GM21367 (cell line): ENCODE results near the gene PNPO.

Experiments
- ATAC-seq: cut with Tn5 transposase; IDR thresholded peaks from one replicate; pipeline ENCODE4 v1.9.1; 2021; ENCODE audit not compliant: unreplicated experiment

Gene PNPO

GRCh38 chr17:47994724-47995123 is 53.4 kb downstream of the PNPO start:
- ATAC-seq: no peak

GRCh38 chr17:47995241-47995935 is 54.0 kb downstream of the PNPO start:
- ATAC-seq: no peak

- no peak for ATAC-seq
Observed at GRCh38 chr17:47996201-47996600, 54.8 kb downstream of the PNPO start.

- ATAC-seq: no peak
Observed at GRCh38 chr17:47997586-47997985, 56.2 kb downstream of the PNPO start.

DNA sequence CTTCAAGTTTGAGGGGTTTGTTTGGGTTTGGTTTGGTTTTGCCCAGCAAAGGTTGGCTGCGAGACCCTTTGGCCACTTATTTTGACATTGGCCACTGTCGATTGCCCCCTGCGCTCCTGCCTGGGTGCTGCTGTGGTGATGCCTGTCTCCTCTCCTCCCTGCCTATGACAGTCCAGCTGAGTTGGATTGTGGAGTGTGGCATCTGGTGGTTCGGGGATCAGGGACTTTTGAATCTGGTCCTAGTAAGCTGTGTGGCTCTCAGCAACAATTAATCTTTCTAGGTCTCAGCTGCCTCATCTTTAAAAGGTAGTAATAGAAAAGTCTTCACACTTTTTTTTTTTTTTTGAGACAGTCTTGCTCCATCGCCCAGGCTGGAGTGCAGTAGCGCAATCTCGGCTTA is 56.7 kb downstream of the PNPO start:
- no peak for ATAC-seq
